Stimulated activated CD8-positive, alpha-beta memory T cell treated with anti-CD3 and anti-CD28 coated beads, Interleukin-15, amount 100 ng/mL, for 1 hour (primary cell): Measurements from ENCODE around the gene CALM3.
"Not testable (repeated sequence)": the region's sequence is repeated elsewhere in the genome, so short reads cannot be mapped to it uniquely, and the experiment has no call there.

Experiments used
- DNase-seq: peaks from one replicate; pipeline ENCODE4 v3.0.0-alpha.2; 2020; ENCODE audit warnings: low read depth

Gene CALM3

GRCh38 chr19:46601318-46602224 is at the start of gene CALM3:
Gene CALM3, plus strand, starts transcription at chr19:46601330. Its CDS starts 105 bp downstream, at chr19:46601435.
- no peak for DNase-seq

- no peak for DNase-seq
Observed at GRCh38 chr19:46552891-46553290, 48.2 kb upstream of the CALM3 start.

- DNase-seq, result no peak
Observed at GRCh38 chr19:46554161-46554560, 47.0 kb upstream of the CALM3 start.

GRCh38 chr19:46555628-46556280 is 45.4 kb upstream of the CALM3 start:
- DNase-seq, result no peak

- DNase-seq, result not testable (repeated sequence)
Observed at GRCh38 chr19:46556471-46556870, 44.7 kb upstream of the CALM3 start.

GRCh38 chr19:46559203-46559602 is 41.9 kb upstream of the CALM3 start:
- no peak for DNase-seq

- DNase-seq, result not testable (repeated sequence)
Observed at GRCh38 chr19:46559675-46560074, 41.5 kb upstream of the CALM3 start.

- no peak for DNase-seq
Observed at GRCh38 chr19:46564701-46565100, 36.4 kb upstream of the CALM3 start.

- no peak for DNase-seq
Observed at GRCh38 chr19:46571495-46571894, 29.6 kb upstream of the CALM3 start.

- DNase-seq, result no peak
Observed at GRCh38 chr19:46573679-46574498, 27.2 kb upstream of the CALM3 start.

- no peak for DNase-seq
Observed at GRCh38 chr19:46574533-46574932, 26.6 kb upstream of the CALM3 start.

GRCh38 chr19:46578450-46578849 is 22.7 kb upstream of the CALM3 start:
- DNase-seq, result no peak

GRCh38 chr19:46579361-46579879 is 21.7 kb upstream of the CALM3 start:
- DNase-seq, result no peak

- DNase-seq, result no peak
Observed at GRCh38 chr19:46580247-46580646, 20.9 kb upstream of the CALM3 start.

GRCh38 chr19:46585539-46585938 is 15.6 kb upstream of the CALM3 start:
- DNase-seq, result no peak

GRCh38 chr19:46586294-46586693 is 14.8 kb upstream of the CALM3 start:
- no peak for DNase-seq

GRCh38 chr19:46587861-46588260 is 13.3 kb upstream of the CALM3 start:
- no peak for DNase-seq

- no peak for DNase-seq
Observed at GRCh38 chr19:46591254-46591653, 9.9 kb upstream of the CALM3 start.

GRCh38 chr19:46591870-46592269 is 9.3 kb upstream of the CALM3 start:
- DNase-seq, result no peak

GRCh38 chr19:46596008-46596407 is 5.1 kb upstream of the CALM3 start:
- DNase-seq, result no peak

- no peak for DNase-seq
Observed at GRCh38 chr19:46598372-46598917, 2.7 kb upstream of the CALM3 start.
